Dermis microvascular lymphatic vessel endothelial cell (primary cell): ENCODE data around the gene DNAAF5. TPM values are rescaled to one million over a fixed set of nuclear protein-coding genes. Genes with fewer than 3 reads are reported as not detected.

Experiments
- DNase-seq, 2 donors: peaks; one replicate each; pipeline versions ENCODE4 v3.0.0 to v3.0.0-alpha.2; 2010; ENCODE audit warnings: low read depth in 2 of 2
- total RNA-seq: library from RNA; depleted of rRNA; stranded (reverse); fragments of >200 nt; gene quantifications from 2 replicates; pipeline ENCODE4 v1.2.1, GENCODE V29; 2014

The DNAAF5 gene
- total RNA-seq, 1 donor from 2014 or later, result 14.4 TPM

- peak in 1 of 2 donors; percentile 40 for DNase-seq
Measured at GRCh38 chr7:805261-805660, 78.8 kb downstream of the DNAAF5 start.

DNA sequence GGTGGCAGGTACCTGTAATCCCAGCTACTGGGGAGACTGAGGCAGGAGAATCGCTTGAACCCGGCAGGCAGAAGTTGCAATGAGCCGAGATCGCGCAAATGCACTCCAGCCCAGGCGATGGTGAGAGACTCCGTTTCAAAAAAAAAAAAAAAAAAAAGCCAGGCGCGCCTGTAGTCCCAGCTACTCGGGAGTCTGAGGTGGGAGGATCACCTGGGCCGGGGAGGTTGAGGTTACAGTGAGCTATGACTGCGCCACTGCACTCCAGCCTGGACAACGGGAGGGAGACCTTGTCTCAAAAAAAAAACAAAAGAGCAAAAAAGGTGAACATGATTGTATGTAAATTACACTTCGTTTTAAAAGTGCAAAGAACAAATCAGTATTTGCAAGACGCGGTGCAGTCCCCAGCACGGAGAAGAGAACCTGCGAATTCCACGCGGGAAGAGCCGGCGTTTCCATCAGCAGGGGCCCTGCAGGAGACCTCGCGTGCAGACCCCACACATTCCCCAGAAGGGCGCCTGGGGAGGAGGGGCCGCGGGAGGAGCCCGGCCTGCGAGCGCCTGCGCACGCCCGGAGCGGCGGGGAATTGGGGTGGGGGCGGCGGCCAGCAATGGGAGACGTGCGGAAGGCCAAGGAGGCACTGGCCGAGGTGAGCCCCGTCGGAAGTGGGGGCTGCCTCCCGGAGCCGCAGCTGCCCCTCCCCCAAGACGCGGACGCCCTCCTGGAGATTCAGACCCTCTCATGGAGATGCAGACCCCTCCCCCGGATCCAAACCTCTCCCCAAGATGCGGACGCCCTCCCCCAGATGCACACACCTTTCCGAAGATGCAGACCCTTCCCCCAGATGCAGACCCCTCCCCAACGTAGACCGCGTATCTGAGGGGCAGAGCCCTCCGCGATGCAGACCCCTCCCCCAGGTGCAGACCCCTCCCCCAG is 89.1 kb downstream of the DNAAF5 start:
- no peak for DNase-seq

- DNase-seq, result peak; percentile 92 to 98
Measured at GRCh38 chr7:816300-816750, 89.8 kb downstream of the DNAAF5 start.

- DNase-seq, result peak in 1 of 2 donors; percentile 47
Measured at GRCh38 chr7:816751-817671, 90.5 kb downstream of the DNAAF5 start.

- peak in 1 of 2 donors; percentile 57 for DNase-seq
Measured at GRCh38 chr7:818031-818699, 91.7 kb downstream of the DNAAF5 start.

DNA sequence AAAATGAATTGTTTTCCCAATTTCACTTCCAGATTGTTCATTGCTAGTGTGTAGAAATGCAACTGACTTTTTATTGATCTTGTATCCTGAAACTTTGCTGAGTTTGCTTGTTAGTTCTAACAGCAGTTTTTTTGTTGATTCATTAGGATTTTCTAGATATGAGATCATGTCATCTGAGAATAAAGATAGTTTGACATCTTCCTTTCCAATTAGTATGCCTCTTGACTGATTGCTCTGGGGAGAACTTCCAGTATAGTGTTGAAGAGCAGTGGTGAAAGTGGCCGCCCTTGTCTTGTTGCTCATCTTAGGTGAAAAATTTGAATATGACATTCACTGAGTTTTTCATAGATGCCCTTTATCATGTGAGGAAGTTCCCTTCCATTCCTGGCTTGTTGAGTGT is 93.8 kb downstream of the DNAAF5 start:
- no peak for DNase-seq

DNA sequence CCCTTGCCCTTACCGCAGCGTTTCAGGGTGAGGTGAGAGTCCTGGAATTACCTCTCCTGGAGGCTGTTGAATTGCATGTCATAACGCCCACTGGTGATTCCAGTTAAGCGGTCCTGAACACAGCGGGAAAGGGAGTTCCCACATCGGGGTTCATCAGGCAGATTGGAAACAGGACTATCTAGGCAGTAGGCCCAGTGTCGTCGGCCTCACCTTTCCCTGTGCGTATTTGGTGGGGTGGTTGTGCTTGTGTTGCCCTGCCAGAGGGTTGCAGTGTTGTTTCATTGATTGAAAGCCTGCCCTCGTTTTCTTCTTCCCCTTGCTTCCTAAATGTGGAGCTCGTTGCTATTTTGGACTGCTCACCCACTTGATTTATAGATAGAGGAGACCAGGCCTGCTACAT is 95.2 kb downstream of the DNAAF5 start:
- DNase-seq, result no peak

DNA sequence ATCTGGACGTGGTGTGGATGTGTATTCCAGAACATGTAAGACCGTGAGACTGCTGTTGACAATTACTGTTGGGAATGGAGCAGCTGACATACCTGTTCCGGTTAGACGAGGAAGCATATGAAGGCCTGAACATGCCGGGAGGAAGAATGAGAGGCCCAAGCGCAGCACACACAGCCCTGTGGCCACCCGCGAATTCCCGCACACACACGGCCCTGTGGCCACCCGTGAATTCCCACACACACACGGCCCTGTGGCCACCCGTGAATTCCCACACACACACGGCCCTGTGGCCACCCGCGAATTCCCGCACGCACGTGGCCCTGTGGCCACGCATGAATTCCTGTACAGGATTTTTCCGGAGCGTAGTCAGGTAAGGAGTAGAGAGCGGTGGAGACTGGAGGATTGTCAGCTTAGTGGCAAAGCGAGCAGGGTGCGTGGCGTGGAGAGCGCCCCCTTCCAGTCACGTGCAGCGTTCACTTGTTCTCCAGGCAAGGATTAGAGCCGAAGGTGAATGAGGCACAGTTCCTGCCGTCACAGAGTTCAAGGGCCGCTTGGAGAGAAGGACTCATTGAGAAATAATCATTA is 96.3 kb downstream of the DNAAF5 start:
- DNase-seq, result no peak

DNA sequence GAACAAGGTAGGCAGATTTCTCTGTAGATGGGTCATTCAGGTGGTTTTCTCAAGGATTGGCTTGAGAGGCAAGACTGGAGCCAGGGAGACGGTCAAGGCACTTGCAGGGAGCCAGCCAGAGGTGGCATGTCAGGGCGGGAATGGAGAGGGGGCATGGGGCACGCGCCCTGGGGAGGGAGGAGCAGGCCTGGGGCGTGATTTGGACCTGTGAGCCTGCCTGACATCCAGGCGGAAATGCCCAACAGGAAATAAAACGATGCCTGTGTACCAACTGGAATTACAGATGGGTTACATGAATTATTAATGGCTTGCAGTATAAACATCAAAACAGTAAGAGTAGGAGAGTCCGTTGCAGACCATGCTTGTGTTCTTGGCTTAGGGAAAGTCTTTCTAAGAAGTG is 97.2 kb downstream of the DNAAF5 start:
- peak in 1 of 2 donors; percentile 29 for DNase-seq

DNA sequence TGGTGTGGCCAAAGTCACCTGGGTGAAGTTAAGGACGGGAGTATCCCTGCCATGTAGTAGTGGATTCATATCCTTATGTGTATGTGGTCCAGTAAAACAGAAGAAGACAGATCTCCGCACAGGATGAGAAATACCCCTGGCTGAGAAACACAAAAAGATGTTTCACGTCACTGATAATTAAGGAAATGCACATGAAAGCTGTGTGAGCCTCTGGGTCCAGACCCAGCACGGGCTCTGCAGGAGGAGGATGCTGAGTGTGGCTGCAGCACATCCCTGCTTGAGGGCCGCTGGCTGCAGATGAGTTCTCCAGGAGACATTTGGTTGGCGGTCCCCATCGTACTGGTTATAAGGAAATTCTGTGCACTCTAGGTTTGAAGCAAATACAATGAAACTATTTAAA is 97.6 kb downstream of the DNAAF5 start:
- DNase-seq, result no peak

- DNase-seq, result no peak
Measured at GRCh38 chr7:824664-825063, 98.2 kb downstream of the DNAAF5 start.

DNA sequence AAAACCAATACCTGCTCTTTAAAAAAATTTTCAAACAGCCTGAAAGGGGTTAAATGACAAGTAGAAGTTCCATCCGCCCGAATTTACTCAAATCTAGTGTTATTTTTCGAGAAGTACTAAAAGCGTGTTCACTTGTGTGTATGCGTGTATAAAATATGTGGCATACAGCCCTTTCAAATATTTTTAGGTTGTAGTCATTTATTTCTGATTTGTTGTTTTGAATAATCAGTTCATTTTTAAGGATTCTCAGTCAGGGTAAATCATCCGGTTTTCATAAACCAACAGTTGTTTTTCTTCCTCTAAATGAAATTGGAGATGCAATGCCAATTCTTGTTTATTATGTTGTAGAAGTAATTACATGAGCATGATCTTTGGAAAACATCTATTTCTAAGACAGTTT is 98.9 kb downstream of the DNAAF5 start:
- no peak for DNase-seq

- DNase-seq, result peak in 1 of 2 donors; percentile 59
Measured at GRCh38 chr7:826230-826917, 99.9 kb downstream of the DNAAF5 start.

DNA sequence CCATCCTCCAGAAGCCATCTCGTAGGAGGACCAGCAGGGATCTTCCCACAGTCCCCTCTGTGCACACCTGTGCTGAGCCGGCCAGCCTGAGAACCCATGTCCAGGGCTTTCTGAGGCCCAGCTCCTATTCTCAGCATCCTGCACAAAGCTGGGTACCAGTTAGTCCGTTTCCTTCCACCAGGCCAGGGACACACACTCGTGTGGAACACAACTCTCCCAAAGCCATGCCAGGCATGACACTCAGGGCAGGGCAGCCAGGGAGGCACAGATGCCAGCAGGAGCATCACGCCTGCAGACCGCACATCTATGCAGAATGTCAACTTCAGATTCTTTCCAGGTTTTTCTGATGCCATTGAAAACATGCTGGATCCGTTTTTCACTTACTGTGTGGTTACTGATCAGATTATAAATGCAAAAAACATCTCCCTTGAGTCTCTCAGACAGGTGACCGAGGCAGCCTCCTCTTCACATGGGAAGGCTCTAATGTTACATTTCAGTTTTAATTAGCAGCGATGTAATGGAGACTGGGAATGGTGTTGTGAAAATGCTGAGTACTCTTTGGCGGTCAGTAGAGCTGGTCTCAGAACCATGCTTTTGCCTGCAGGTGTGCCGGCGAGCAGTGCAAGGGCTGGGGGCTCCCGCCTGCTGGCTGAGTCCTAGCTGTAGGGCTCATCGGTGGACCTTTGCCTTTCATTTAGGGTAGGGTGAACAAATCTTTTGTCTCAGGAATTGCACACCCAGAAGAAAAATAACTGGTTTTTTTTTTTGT is 102.5 kb downstream of the DNAAF5 start:
- DNase-seq, result no peak

DNA sequence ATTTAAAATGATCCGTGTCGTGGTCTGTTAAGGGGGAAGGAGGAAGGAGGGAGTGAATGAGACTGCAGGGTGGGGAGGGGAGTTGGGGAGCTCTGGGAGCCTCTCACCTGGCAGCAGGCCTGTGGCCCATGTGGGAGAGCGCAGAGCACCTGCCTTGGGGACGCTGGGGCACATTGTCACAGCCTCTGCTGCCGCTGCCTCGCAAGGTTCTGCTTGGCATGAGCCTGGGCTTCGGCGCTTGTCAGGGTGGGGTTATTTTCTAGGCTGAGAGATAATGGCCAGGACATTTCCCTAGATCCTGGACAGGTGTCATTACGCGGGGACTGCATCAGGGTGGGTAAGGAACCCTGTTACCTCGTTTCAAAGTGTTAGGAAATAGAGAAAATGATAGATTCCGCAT is 103.6 kb downstream of the DNAAF5 start:
- DNase-seq, result no peak

DNA sequence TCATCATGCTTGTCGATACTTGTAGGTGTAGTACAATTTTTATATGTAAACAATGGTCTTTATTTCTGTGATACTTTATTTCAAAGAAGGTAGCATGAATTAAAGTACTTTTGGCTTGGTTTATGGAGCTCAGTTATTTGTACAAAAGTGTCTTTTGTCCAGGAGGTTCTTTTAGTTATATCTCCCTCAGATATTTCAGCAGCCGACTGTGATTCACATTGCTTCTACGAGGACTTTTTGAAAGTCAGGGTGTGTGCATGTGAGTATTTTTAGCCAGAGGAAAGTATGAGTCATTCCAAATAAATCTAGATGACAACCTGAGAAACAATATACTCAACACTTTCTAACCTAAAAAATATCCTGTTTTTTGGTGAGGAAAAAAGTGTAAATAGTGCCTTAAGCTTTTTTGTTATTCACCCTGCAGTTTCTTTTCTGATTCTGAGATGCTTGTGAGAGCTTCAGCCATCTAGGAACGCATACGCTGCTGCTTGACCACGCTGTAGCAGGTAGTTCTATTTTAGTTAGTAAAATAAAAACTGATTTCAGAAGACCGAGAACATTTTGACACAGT is 105.2 kb downstream of the DNAAF5 start:
- peak; percentile 91 to 94 for DNase-seq

DNA sequence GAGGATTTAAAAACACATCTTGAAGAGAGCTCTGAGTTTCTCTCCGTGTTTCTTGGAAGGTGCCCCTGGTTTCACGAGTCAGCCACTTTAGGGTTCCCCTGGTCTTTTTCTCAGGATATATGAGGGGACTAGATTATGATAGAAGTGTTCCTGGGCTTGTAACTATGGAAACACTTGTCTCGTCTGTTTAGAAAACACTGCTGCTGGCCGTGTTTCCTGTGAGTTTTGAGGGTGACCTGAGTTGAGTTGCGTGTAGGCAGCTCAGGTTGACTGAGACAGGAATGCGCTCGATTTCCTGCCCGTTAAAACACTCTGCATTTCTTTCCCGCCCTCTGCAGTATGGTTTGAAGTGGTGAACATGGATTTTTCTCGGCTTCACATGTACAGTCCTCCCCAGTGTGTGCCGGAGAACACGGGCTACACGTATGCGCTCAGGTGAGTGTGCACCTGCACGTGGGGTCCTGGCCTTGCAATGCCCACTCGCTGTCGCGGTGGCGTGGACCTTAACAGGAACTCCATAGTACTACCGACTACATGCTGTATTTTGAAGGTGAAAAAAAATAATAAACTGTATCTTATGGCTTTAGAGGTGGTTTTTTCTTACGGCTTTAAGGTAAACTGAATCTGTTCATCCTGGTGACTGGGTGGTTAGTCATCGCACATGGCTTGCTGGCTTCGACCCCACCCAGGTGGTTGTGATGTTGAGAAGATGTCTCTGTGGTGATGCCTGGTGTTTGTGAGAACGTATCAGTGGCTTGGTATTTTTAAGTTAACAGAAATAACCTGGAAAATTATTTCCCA is 105.9 kb downstream of the DNAAF5 start, which contains the start of gene SUN1:
TSS of gene SUN1 (plus strand) at position 310 of the 801 bp plus-strand sequence. CDS start at position 359, 49 bp downstream.
- peak; percentile 97 for DNase-seq

GRCh38 chr7:832968-833424 is 106.5 kb downstream of the DNAAF5 start:
- DNase-seq, result no peak
